ENCODE data around the gene MACROD2.

Gene MACROD2

DNA sequence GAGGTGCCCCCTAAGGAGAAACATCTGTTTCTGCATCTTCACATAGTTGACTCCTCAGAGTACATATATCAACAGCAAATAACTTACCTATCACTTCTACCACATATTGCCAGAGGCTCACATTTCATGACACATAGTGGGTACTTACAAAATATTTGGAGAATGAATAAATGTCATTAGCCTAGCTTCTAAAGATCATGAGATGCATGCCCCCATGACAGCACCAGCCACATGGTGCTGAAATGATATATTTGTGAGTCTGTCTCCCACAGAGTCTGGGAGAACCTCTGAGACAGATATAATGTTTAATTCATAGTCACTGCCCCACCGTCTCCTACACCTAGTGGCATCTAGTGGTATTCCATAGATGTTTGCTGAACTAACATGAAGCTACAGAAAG lies 2022.3 kb downstream of the MACROD2 start:
- Histone ChIP-seq H3K4me1 (ENCODE audit: insufficient read depth, insufficient read length) (no peaks in the 10 kb centered on the region), H3K4me3 (ENCODE audit: insufficient read length, low read depth) (no peak overlapping the region), H3K27me3 (ENCODE audit: insufficient read depth, insufficient read length) (no peaks in the 10 kb centered on the region), H3K36me3 (ENCODE audit: insufficient read depth, insufficient read length, low read length) (no peaks in the 10 kb centered on the region), H3K9ac (ENCODE audit: insufficient read length, low read depth) (no peak overlapping the region), H3K9me3 (ENCODE audit: insufficient read depth, low read length) (no peaks in the 10 kb centered on the region)
- TF ChIP-seq YY1 (IDR thresholded peaks at IDR 0.05; ENCODE audit: insufficient read depth, insufficient read length) (no peak), SUZ12 (IDR thresholded peaks at IDR 0.05; ENCODE audit: extremely low read depth, insufficient read depth, insufficient read length) (no peak), ZNF274 (IDR thresholded peaks at IDR 0.05; ENCODE audit: low read depth, low read length) (no peak)
- no peak for DNase-seq (ENCODE audit: low read depth, low spot score)

GRCh38 chr20:16018881-16019280 lies 2023.6 kb downstream of the MACROD2 start:
- no peak overlapping the region for H3K4me3 ChIP-seq (ENCODE audit: insufficient read length, low read depth)
- no peak for DNase-seq (ENCODE audit: low read depth, low spot score)
- H3K36me3 ChIP-seq (ENCODE audit: insufficient read depth, insufficient read length, low read length): no peaks in the 10 kb centered on the region
- H3K27me3 ChIP-seq (ENCODE audit: insufficient read depth, insufficient read length): no peaks in the 10 kb centered on the region
- H3K4me1 ChIP-seq (ENCODE audit: insufficient read depth, insufficient read length): no peaks in the 10 kb centered on the region
- TF ChIP-seq ZNF274 (IDR thresholded peaks at IDR 0.05; ENCODE audit: low read depth, low read length) (no peak), SUZ12 (IDR thresholded peaks at IDR 0.05; ENCODE audit: extremely low read depth, insufficient read depth, insufficient read length) (no peak), YY1 (IDR thresholded peaks at IDR 0.05; ENCODE audit: insufficient read depth, insufficient read length) (no peak)
- H3K9me3 ChIP-seq (ENCODE audit: insufficient read depth, low read length): no peaks in the 10 kb centered on the region
- no peak overlapping the region for H3K9ac ChIP-seq (ENCODE audit: insufficient read length, low read depth)

- Histone ChIP-seq H3K4me1 (ENCODE audit: insufficient read depth, insufficient read length) (no peaks in the 10 kb centered on the region), H3K27me3 (ENCODE audit: insufficient read depth, insufficient read length) (no peaks in the 10 kb centered on the region), H3K4me3 (ENCODE audit: insufficient read length, low read depth) (no peak overlapping the region), H3K9me3 (ENCODE audit: insufficient read depth, low read length) (no peaks in the 10 kb centered on the region), H3K9ac (ENCODE audit: insufficient read length, low read depth) (no peak overlapping the region), H3K36me3 (ENCODE audit: insufficient read depth, insufficient read length, low read length) (no peaks in the 10 kb centered on the region)
- no peak for DNase-seq (ENCODE audit: low read depth, low spot score)
- no peak for TF ChIP-seq YY1 (IDR thresholded peaks at IDR 0.05; ENCODE audit: insufficient read depth, insufficient read length)
These were observed 2025.7 kb downstream of the MACROD2 start for GRCh38 chr20:16020971-16021370.

GRCh38 chr20:16025084-16025483 lies 2029.8 kb downstream of the MACROD2 start:
- no peaks in the 10 kb centered on the region for H3K4me1 ChIP-seq (ENCODE audit: insufficient read depth, insufficient read length)

GRCh38 chr20:16027686-16028085 lies 2032.4 kb downstream of the MACROD2 start:
- H3K36me3 ChIP-seq (ENCODE audit: insufficient read depth, insufficient read length, low read length): no peaks in the 10 kb centered on the region
- TF ChIP-seq YY1 (IDR thresholded peaks at IDR 0.05; ENCODE audit: insufficient read depth, insufficient read length) (no peak), ZNF274 (IDR thresholded peaks at IDR 0.05; ENCODE audit: low read depth, low read length) (no peak), SUZ12 (IDR thresholded peaks at IDR 0.05; ENCODE audit: extremely low read depth, insufficient read depth, insufficient read length) (no peak)
- no peaks in the 10 kb centered on the region for H3K4me1 ChIP-seq (ENCODE audit: insufficient read depth, insufficient read length)
- no peak overlapping the region for H3K4me3 ChIP-seq (ENCODE audit: insufficient read length, low read depth)
- H3K9me3 ChIP-seq (ENCODE audit: insufficient read depth, low read length): no peaks in the 10 kb centered on the region
- H3K9ac ChIP-seq (ENCODE audit: insufficient read length, low read depth): no peak overlapping the region
- peak; percentile 40 for DNase-seq (ENCODE audit: low read depth, low spot score)
- no peaks in the 10 kb centered on the region for H3K27me3 ChIP-seq (ENCODE audit: insufficient read depth, insufficient read length)

More at GRCh38 chr20:16025084-16025483, 2029.8 kb downstream of the MACROD2 start:
- Histone ChIP-seq H3K9me3 (ENCODE audit: insufficient read depth, low read length) (no peaks in the 10 kb centered on the region), H3K4me3 (ENCODE audit: insufficient read length, low read depth) (no peak overlapping the region), H3K9ac (ENCODE audit: insufficient read length, low read depth) (no peak overlapping the region), H3K36me3 (ENCODE audit: insufficient read depth, insufficient read length, low read length) (no peaks in the 10 kb centered on the region), H3K27me3 (ENCODE audit: insufficient read depth, insufficient read length) (no peaks in the 10 kb centered on the region)
- no peak for DNase-seq (ENCODE audit: low read depth, low spot score)
- no peak for TF ChIP-seq ZNF274 (IDR thresholded peaks at IDR 0.05; ENCODE audit: low read depth, low read length)
- no peak for TF ChIP-seq YY1 (IDR thresholded peaks at IDR 0.05; ENCODE audit: insufficient read depth, insufficient read length)
- TF ChIP-seq SUZ12 (IDR thresholded peaks at IDR 0.05; ENCODE audit: extremely low read depth, insufficient read depth, insufficient read length): no peak

GRCh38 chr20:16028923-16029322 lies 2033.6 kb downstream of the MACROD2 start:
- Histone ChIP-seq H3K9me3 (ENCODE audit: insufficient read depth, low read length) (no peaks in the 10 kb centered on the region), H3K27me3 (ENCODE audit: insufficient read depth, insufficient read length) (no peaks in the 10 kb centered on the region), H3K36me3 (ENCODE audit: insufficient read depth, insufficient read length, low read length) (no peaks in the 10 kb centered on the region), H3K4me1 (ENCODE audit: insufficient read depth, insufficient read length) (no peaks in the 10 kb centered on the region), H3K9ac (ENCODE audit: insufficient read length, low read depth) (no peak overlapping the region), H3K4me3 (ENCODE audit: insufficient read length, low read depth) (no peak overlapping the region)
- TF ChIP-seq SUZ12 (IDR thresholded peaks at IDR 0.05; ENCODE audit: extremely low read depth, insufficient read depth, insufficient read length) (no peak), ZNF274 (IDR thresholded peaks at IDR 0.05; ENCODE audit: low read depth, low read length) (no peak), YY1 (IDR thresholded peaks at IDR 0.05; ENCODE audit: insufficient read depth, insufficient read length) (no peak)
- no peak for DNase-seq (ENCODE audit: low read depth, low spot score)

GRCh38 chr20:16030253-16030652 lies 2034.9 kb downstream of the MACROD2 start:
- Histone ChIP-seq H3K9me3 (ENCODE audit: insufficient read depth, low read length) (no peaks in the 10 kb centered on the region), H3K4me1 (ENCODE audit: insufficient read depth, insufficient read length) (no peaks in the 10 kb centered on the region), H3K36me3 (ENCODE audit: insufficient read depth, insufficient read length, low read length) (no peaks in the 10 kb centered on the region), H3K4me3 (ENCODE audit: insufficient read length, low read depth) (no peak overlapping the region), H3K9ac (ENCODE audit: insufficient read length, low read depth) (no peak overlapping the region), H3K27me3 (ENCODE audit: insufficient read depth, insufficient read length) (no peaks in the 10 kb centered on the region)
- no peak for DNase-seq (ENCODE audit: low read depth, low spot score)
- TF ChIP-seq YY1 (IDR thresholded peaks at IDR 0.05; ENCODE audit: insufficient read depth, insufficient read length) (no peak), SUZ12 (IDR thresholded peaks at IDR 0.05; ENCODE audit: extremely low read depth, insufficient read depth, insufficient read length) (no peak), ZNF274 (IDR thresholded peaks at IDR 0.05; ENCODE audit: low read depth, low read length) (no peak)

DNA sequence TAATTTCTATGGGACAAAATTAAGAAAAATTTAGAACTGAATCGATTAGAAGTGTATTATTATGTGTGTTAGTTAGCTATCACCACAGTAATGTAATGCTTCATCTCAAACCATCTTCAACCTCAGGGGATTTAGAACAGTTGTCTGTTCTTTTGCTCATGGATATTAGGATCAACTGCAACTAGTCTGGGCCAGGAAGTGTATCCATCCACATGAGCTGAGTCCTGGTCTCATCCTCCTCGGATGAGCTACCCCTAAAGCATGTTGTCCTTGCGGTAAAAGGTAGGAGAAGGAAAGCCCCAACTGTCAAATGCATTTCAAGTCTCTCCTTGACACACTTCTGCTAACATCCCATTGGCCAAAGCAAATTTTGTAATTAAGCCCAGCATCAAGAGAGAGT lies 2040.3 kb downstream of the MACROD2 start:
- Histone ChIP-seq H3K4me3 (ENCODE audit: insufficient read length, low read depth) (no peak overlapping the region), H3K36me3 (ENCODE audit: insufficient read depth, insufficient read length, low read length) (no peaks in the 10 kb centered on the region), H3K27me3 (ENCODE audit: insufficient read depth, insufficient read length) (no peaks in the 10 kb centered on the region), H3K9ac (ENCODE audit: insufficient read length, low read depth) (no peak overlapping the region), H3K9me3 (ENCODE audit: insufficient read depth, low read length) (no peaks in the 10 kb centered on the region), H3K4me1 (ENCODE audit: insufficient read depth, insufficient read length) (no peaks in the 10 kb centered on the region)
- DNase-seq (ENCODE audit: low read depth, low spot score): no peak
- no peak for TF ChIP-seq SUZ12 (IDR thresholded peaks at IDR 0.05; ENCODE audit: extremely low read depth, insufficient read depth, insufficient read length)
- no peak for TF ChIP-seq ZNF274 (IDR thresholded peaks at IDR 0.05; ENCODE audit: low read depth, low read length)
- no peak for TF ChIP-seq YY1 (IDR thresholded peaks at IDR 0.05; ENCODE audit: insufficient read depth, insufficient read length)
